Upper lobe of left lung (tissue), 6 donors: ENCODE results near the gene LBP. TPM values are rescaled to one million over a fixed set of nuclear protein-coding genes. Genes with fewer than 3 reads are reported as not detected.
"Not testable (repeated sequence)": the region's sequence is repeated elsewhere in the genome, so short reads cannot be mapped to it uniquely, and the experiment has no call there.

Source experiments
- ATAC-seq, 2 donors: fragments of 200-7000 bp; cut with Tn5 transposase; one replicate each; pipeline ENCODE4 v1.9.1; 2022; ENCODE audit warnings: mild to moderate bottlenecking in 2 of 2, moderate library complexity in 2 of 2; ENCODE audit not compliant: low FRiP score in 2 of 2
- DNase-seq, 2 donors: peaks; one replicate each; pipeline ENCODE4 v3.0.0-alpha.2; 2019 to 2020
- H3K27ac ChIP-seq, 4 donors: fragments of 200-600 bp; sonication (generic); one replicate each; pipeline ENCODE4 v1.5.1; 2016 to 2019
- H3K27me3 ChIP-seq, 4 donors: fragments of 200-600 bp; sonication (generic); one replicate each; pipeline ENCODE4 v1.5.1; 2017 to 2019
- H3K36me3 ChIP-seq, 4 donors: fragments of 200-600 bp; sonication (generic); one replicate each; pipeline ENCODE4 v1.5.1; 2016 to 2019
- H3K4me1 ChIP-seq, 4 donors: fragments of 200-600 bp; sonication (generic); one replicate each; pipeline ENCODE4 v1.5.1; 2018 to 2019
- H3K4me3 ChIP-seq, 4 donors: fragments of 200-600 bp; sonication (generic); one replicate each; pipeline ENCODE4 v1.5.1; 2017 to 2019; ENCODE audit warnings: mild to moderate bottlenecking in 2 of 4, moderate library complexity in 1 of 4
- H3K9me3 ChIP-seq, 4 donors: fragments of 200-600 bp; sonication (generic); one replicate each; pipeline ENCODE4 v1.5.1; 2018 to 2019
- EP300 ChIP-seq, 4 donors: sonication (generic); formaldehyde crosslinking; IDR thresholded peaks; one replicate each; pipeline ENCODE4 v1.5.1; 2017; ENCODE audit warnings: antibody characterized with exemption in 4 of 4, control low read depth in 2 of 4
- POLR2A ChIP-seq, 4 donors: fragments of 450-650 bp; IDR thresholded peaks; one replicate each; pipeline ENCODE4 v1.5.1; 2016 to 2017; ENCODE audit warnings: antibody characterized with exemption in 4 of 4, mild to moderate bottlenecking in 2 of 4
- POLR2AphosphoS5 ChIP-seq, 2 donors: sonication (generic); formaldehyde crosslinking; IDR thresholded peaks; one replicate each; pipeline ENCODE4 v1.5.1; 2017; ENCODE audit warnings: antibody characterized with exemption in 2 of 2
- WGBS, 2 donors: methylation state at CpG; one replicate each; pipeline ENCODE4 v1.1.5; 2017 to 2018; 5-methylcytosine and 5-hydroxymethylcytosine counted together
- total RNA-seq, 6 donors: library from RNA; depleted of rRNA in 4 of 6; stranded (reverse); fragments of >200 nt in 4 of 6; gene quantifications; one replicate each; pipeline versions ENCODE4 v1.1.0 to v1.2.1, GENCODE V29; 2016 to 2021
- TF ChIP-seq, protein P1 (sequence below), 6 experiments: fragments of 450-650 bp in 4 of 6; fragments of 200-600 bp in 2 of 6; sonication (generic) in 2 of 6; IDR thresholded peaks; one replicate each; pipeline ENCODE4 v1.5.1; 2016 to 2019; ENCODE audit warnings: antibody characterized with exemption in 6 of 6
- donor health status: DM: no; HTN: no; CAD: no; lungs with moderate emphysema.
- donor health status: DM: no; HTN: yes; CAD: no; lungs with severe emphysema.

The LBP gene
- total RNA-seq, 6 donors from 2014 or later = 0.14 to 0.44 (median 0.30) TPM; not detected in 3

DNA sequence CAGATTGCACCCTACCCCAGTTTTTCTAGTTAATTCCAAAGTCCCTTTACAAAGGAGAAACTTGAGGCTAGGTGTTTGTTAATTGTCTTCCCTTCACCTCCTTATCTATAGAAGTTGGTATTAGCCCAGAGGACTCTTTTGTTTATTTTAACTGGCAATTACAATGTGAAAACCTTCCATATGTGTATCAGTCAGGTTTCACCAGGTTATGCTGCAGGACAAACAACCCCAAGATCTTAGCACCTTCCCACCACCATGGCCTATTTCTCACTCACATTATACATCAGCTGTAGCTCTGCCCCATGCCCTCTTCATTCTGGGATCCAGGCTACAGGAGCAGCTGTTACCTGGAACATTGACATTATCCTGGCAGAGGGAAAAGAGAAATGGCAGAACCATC is 57.7 kb downstream of the LBP start:
- no peaks in the 10 kb centered on the region for H3K9me3 ChIP-seq
- H3K36me3 ChIP-seq = no peaks in the 10 kb centered on the region
- no peak overlapping the region for H3K4me3 ChIP-seq
- H3K27me3 ChIP-seq = no peaks in the 10 kb centered on the region
- no peak overlapping the region for H3K27ac ChIP-seq
- TF ChIP-seq EP300 (IDR thresholded peaks at IDR 0.05) = no peak
- no peak for TF ChIP-seq POLR2AphosphoS5 (IDR thresholded peaks at IDR 0.05)
- TF ChIP-seq POLR2A (IDR thresholded peaks at IDR 0.05) = no peak
- TF ChIP-seq, protein P1, sequence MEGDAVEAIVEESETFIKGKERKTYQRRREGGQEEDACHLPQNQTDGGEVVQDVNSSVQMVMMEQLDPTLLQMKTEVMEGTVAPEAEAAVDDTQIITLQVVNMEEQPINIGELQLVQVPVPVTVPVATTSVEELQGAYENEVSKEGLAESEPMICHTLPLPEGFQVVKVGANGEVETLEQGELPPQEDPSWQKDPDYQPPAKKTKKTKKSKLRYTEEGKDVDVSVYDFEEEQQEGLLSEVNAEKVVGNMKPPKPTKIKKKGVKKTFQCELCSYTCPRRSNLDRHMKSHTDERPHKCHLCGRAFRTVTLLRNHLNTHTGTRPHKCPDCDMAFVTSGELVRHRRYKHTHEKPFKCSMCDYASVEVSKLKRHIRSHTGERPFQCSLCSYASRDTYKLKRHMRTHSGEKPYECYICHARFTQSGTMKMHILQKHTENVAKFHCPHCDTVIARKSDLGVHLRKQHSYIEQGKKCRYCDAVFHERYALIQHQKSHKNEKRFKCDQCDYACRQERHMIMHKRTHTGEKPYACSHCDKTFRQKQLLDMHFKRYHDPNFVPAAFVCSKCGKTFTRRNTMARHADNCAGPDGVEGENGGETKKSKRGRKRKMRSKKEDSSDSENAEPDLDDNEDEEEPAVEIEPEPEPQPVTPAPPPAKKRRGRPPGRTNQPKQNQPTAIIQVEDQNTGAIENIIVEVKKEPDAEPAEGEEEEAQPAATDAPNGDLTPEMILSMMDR (IDR thresholded peaks at IDR 0.05) = no peak
- H3K4me1 ChIP-seq = no peaks in the 10 kb centered on the region
- ATAC-seq (no peak), DNase-seq (no peak)

DNA sequence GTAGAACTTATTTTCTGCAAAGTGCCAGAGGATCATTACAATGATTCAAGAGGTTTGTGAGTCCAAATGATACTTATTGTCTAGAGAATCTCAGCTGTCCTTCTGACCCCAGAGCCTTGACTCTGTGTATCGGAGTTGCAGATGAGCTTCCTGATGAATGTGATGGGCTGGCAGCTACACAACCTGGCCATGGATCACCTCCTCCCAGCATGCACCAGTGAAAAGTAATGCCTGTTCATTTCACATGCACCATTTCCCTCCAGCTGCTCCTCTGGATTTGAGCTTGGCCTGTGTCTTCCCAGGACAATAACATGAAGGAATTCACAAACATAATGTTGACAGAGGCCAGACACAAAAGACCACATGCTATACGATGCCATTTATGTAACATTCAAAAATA is 58.9 kb downstream of the LBP start:
- H3K36me3 ChIP-seq = no peaks in the 10 kb centered on the region
- 78 to 85% methylated on average over 2 of the region's 2 CpGs for WGBS, 2 donors
- H3K27ac ChIP-seq = no peak overlapping the region
- no peak for DNase-seq
- H3K4me3 ChIP-seq = no peak overlapping the region
- no peaks in the 10 kb centered on the region for H3K4me1 ChIP-seq
- no peaks in the 10 kb centered on the region for H3K27me3 ChIP-seq
- ATAC-seq = no peak
- TF ChIP-seq, protein P1 (IDR thresholded peaks at IDR 0.05) = no peak
- TF ChIP-seq POLR2A (IDR thresholded peaks at IDR 0.05) (no peak), EP300 (IDR thresholded peaks at IDR 0.05) (no peak), POLR2AphosphoS5 (IDR thresholded peaks at IDR 0.05) (no peak)
- no peaks in the 10 kb centered on the region for H3K9me3 ChIP-seq

DNA sequence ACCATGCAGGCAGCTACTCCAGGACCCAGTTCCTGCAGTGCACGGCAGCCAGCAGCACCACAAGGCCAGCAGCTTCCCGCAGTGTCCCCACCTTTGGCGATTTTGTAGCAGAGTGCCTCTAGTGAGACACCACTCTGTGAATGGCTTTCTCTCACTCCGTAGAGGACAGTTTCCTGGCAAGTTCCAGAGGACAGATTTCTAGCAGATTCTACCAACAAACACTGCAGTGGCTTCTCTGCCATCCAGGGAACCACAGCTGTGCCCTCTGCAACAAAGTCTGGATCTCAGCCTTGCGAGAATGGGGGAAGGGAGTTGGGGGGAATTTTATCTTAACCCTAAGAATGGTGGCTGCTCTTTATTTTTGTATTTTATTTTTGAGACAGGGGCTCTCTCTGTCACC is 60.2 kb downstream of the LBP start:
- H3K4me3 ChIP-seq = no peak overlapping the region
- no peaks in the 10 kb centered on the region for H3K27me3 ChIP-seq
- no peaks in the 10 kb centered on the region for H3K9me3 ChIP-seq
- no peaks in the 10 kb centered on the region for H3K4me1 ChIP-seq
- no peak for ATAC-seq
- WGBS, 2 donors = 98% methylated on average over 5 of the region's 5 CpGs; no CpG with 5 or more reads in 1 of the 2 donors
- TF ChIP-seq, protein P1 (IDR thresholded peaks at IDR 0.05) = no peak
- H3K36me3 ChIP-seq = peaks cover 0 to 2% (median 0%) of the 10 kb centered on the region in 4 donors
- H3K27ac ChIP-seq = no peak overlapping the region
- DNase-seq = peak in 1 of 2 donors; percentile 17

DNA sequence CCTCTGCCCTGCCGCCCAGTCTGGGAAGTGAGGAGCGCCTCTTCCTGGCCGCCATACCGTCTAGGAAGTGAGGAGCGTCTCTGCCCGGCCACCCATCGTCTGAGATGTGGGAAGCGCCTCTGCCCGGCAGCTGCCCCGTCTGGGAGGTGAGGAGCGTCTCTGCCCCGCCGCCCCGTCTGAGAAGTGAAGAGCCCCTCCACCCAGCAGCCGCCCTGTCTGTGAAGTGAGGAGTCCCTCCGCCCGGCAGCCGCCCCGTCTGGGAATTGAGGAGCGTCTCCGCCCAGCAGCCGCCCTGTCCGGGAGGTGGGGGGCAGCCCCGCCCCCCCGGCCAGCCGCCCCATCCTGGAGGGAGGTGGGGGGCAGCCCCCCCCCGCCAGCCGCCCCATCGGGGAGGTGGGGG is 61.0 kb downstream of the LBP start:
- ATAC-seq (no peak), DNase-seq (peak in 1 of 2 donors; percentile 79)
- 97 to 100% methylated on average over 5 to 21 of the region's 29 CpGs for WGBS, 2 donors
- Histone ChIP-seq H3K36me3 (peaks cover 0 to 9% (median 1%) of the 10 kb centered on the region in 4 donors), H3K9me3 (no peaks in the 10 kb centered on the region), H3K27me3 (no peaks in the 10 kb centered on the region), H3K27ac (no peak overlapping the region), H3K4me3 (no peak overlapping the region), H3K4me1 (no peaks in the 10 kb centered on the region)
- TF ChIP-seq POLR2AphosphoS5 (IDR thresholded peaks at IDR 0.05) (no peak), POLR2A (IDR thresholded peaks at IDR 0.05) (no peak), EP300 (IDR thresholded peaks at IDR 0.05) (no peak)
- TF ChIP-seq, protein P1 (IDR thresholded peaks at IDR 0.05) = no peak

DNA sequence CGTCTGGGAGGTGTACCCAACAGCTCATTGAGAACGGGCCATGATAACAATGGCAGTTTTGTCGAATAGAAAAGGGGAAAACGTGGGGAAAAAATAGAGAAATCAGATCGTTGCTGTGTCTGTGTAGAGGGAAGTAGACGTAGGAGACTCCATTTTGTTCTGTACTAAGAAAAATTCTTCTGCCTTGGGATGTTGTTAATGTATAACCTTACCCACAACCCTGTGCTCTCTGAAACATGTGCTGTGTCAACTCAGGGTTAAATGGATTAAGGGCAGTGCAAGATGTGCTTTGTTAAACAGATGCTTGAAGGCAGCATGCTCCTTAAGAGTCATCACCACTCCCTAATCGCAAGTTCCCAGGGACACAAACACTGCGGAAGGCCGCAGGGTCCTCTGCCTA is 61.5 kb downstream of the LBP start:
- H3K4me1 ChIP-seq, DNase-seq, H3K9me3 ChIP-seq, H3K27ac ChIP-seq, ATAC-seq, H3K4me3 ChIP-seq, H3K27me3 ChIP-seq: not testable (repeated sequence)
- WGBS, 2 donors = 81 to 85% methylated on average over 9 of the region's 9 CpGs
- H3K36me3 ChIP-seq = peaks cover 0 to 14% (median 5%) of the 10 kb centered on the region in 4 donors
